SK-N-SH treated with all-trans-retinoic acid at 6 μM for 48 hours (cell line): Measurements from ENCODE around the gene IQCM.

Experiments
- ARNTL ChIP-seq: fragments of 450-650 bp; formaldehyde crosslinking; IDR thresholded peaks from 2 replicates; pipeline ENCODE4 v1.5.0; 2020; ENCODE audit warnings: low read depth, mild to moderate bottlenecking, moderate library complexity, borderline replicate concordance
- GLIS3 ChIP-seq: fragments of 250-450 bp; sonication (Bioruptor Pico); IDR thresholded peaks from 2 replicates; pipeline ENCODE4 v1.5.0; 2020; ENCODE audit warnings: mild to moderate bottlenecking, moderate library complexity
- ISL1 ChIP-seq: fragments of 250-450 bp; sonication (Bioruptor Pico); IDR thresholded peaks from 2 replicates; pipeline ENCODE4 v2.1.2; 2022; ENCODE audit warnings: mild to moderate bottlenecking, moderate library complexity
- OSR1 ChIP-seq: fragments of 250-450 bp; sonication (Bioruptor Pico); IDR thresholded peaks from 2 replicates; pipeline ENCODE4 v1.8.0; 2022; ENCODE audit warnings: moderate library complexity, mild to moderate bottlenecking, inconsistent platforms
- RARB ChIP-seq: fragments of 250-450 bp; sonication (Bioruptor Pico); IDR thresholded peaks from 2 replicates; pipeline ENCODE4 v1.8.0; 2021; ENCODE audit warnings: mild to moderate bottlenecking, moderate library complexity
- SNAI2 ChIP-seq: fragments of 250-450 bp; sonication (Bioruptor Pico); IDR thresholded peaks from 2 replicates; pipeline ENCODE4 v1.5.0; 2020; ENCODE audit warnings: mild to moderate bottlenecking, moderate library complexity
- TCF4 ChIP-seq: fragments of 250-450 bp; sonication (Bioruptor Pico); IDR thresholded peaks from 2 replicates; pipeline ENCODE4 v1.8.0; 2021; ENCODE audit warnings: mild to moderate bottlenecking, moderate library complexity, borderline replicate concordance
- TOX ChIP-seq: fragments of 250-450 bp; sonication (Bioruptor Pico); IDR thresholded peaks from 2 replicates; pipeline ENCODE4 v1.8.0; 2021; ENCODE audit warnings: mild to moderate bottlenecking, moderate library complexity, borderline replicate concordance
- ZFP30 ChIP-seq: fragments of 450-650 bp; formaldehyde crosslinking; IDR thresholded peaks from 2 replicates; pipeline ENCODE4 v1.5.0; 2022; ENCODE audit warnings: mild to moderate bottlenecking, moderate library complexity
- ZNF8 ChIP-seq: fragments of 450-650 bp; formaldehyde crosslinking; IDR thresholded peaks from 2 replicates; pipeline ENCODE4 v1.5.0; 2020; ENCODE audit warnings: mild to moderate bottlenecking, moderate library complexity
- TF ChIP-seq, protein P1 (sequence below): fragments of 250-450 bp; sonication (Bioruptor Pico); IDR thresholded peaks from 2 replicates; pipeline ENCODE4 v1.8.0; 2020; ENCODE audit warnings: mild to moderate bottlenecking, moderate library complexity, borderline replicate concordance
- TF ChIP-seq, protein P2 (sequence below): fragments of 250-450 bp; sonication (Bioruptor Pico); IDR thresholded peaks from 2 replicates; pipeline ENCODE4 v1.5.1; 2021; ENCODE audit warnings: mild to moderate bottlenecking, moderate library complexity
- TF ChIP-seq, protein P3 (sequence below): fragments of 250-450 bp; sonication (Bioruptor Pico); IDR thresholded peaks from 2 replicates; pipeline ENCODE4 v1.5.0; 2020; ENCODE audit warnings: mild to moderate bottlenecking, moderate library complexity
- TF ChIP-seq, protein P4 (sequence below): fragments of 250-450 bp; sonication (Bioruptor Pico); IDR thresholded peaks from 2 replicates; pipeline ENCODE4 v1.5.1; 2020; ENCODE audit warnings: low read depth, mild to moderate bottlenecking, moderate library complexity

DNA sequence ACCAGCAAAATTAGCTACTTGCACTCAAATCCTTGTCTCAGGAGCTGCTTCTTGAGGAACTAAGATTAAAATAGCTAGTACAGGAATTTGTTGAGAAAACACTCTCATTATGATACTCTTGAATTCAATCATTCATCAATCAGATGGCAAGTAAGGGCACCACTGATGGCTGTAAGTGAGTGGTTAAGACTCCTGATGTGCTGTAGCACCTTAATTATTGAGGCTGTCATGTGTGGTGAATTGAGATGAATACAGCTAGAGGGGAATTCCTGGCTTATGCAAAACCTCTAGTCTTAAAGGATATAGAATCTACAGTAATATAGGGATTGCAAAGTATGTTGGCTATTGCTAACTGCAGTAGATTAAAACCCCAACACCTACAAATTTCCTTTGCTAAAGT lies 509.1 kb downstream of the IQCM start:
- TF ChIP-seq ISL1 (CRISPR knock-in tag), result no peak
- TF ChIP-seq, protein P1, sequence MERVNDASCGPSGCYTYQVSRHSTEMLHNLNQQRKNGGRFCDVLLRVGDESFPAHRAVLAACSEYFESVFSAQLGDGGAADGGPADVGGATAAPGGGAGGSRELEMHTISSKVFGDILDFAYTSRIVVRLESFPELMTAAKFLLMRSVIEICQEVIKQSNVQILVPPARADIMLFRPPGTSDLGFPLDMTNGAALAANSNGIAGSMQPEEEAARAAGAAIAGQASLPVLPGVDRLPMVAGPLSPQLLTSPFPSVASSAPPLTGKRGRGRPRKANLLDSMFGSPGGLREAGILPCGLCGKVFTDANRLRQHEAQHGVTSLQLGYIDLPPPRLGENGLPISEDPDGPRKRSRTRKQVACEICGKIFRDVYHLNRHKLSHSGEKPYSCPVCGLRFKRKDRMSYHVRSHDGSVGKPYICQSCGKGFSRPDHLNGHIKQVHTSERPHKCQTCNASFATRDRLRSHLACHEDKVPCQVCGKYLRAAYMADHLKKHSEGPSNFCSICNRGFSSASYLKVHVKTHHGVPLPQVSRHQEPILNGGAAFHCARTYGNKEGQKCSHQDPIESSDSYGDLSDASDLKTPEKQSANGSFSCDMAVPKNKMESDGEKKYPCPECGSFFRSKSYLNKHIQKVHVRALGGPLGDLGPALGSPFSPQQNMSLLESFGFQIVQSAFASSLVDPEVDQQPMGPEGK (CRISPR knock-in tag), result no peak
- TF ChIP-seq ZNF8, result no peak
- TF ChIP-seq GLIS3 (CRISPR knock-in tag), result no peak
- TF ChIP-seq TOX (CRISPR knock-in tag), result no peak
- no peak for TF ChIP-seq ARNTL (CRISPR knock-in tag)
- no peak for TF ChIP-seq RARB (CRISPR knock-in tag)
- no peak for TF ChIP-seq ZFP30 (CRISPR knock-in tag)
- no peak for TF ChIP-seq OSR1
- no peak for TF ChIP-seq TCF4 (CRISPR knock-in tag)
- TF ChIP-seq, protein P2, sequence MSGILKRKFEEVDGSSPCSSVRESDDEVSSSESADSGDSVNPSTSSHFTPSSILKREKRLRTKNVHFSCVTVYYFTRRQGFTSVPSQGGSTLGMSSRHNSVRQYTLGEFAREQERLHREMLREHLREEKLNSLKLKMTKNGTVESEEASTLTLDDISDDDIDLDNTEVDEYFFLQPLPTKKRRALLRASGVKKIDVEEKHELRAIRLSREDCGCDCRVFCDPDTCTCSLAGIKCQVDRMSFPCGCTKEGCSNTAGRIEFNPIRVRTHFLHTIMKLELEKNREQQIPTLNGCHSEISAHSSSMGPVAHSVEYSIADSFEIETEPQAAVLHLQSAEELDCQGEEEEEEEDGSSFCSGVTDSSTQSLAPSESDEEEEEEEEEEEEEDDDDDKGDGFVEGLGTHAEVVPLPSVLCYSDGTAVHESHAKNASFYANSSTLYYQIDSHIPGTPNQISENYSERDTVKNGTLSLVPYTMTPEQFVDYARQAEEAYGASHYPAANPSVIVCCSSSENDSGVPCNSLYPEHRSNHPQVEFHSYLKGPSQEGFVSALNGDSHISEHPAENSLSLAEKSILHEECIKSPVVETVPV (CRISPR knock-in tag), result no peak
- TF ChIP-seq, protein P3, sequence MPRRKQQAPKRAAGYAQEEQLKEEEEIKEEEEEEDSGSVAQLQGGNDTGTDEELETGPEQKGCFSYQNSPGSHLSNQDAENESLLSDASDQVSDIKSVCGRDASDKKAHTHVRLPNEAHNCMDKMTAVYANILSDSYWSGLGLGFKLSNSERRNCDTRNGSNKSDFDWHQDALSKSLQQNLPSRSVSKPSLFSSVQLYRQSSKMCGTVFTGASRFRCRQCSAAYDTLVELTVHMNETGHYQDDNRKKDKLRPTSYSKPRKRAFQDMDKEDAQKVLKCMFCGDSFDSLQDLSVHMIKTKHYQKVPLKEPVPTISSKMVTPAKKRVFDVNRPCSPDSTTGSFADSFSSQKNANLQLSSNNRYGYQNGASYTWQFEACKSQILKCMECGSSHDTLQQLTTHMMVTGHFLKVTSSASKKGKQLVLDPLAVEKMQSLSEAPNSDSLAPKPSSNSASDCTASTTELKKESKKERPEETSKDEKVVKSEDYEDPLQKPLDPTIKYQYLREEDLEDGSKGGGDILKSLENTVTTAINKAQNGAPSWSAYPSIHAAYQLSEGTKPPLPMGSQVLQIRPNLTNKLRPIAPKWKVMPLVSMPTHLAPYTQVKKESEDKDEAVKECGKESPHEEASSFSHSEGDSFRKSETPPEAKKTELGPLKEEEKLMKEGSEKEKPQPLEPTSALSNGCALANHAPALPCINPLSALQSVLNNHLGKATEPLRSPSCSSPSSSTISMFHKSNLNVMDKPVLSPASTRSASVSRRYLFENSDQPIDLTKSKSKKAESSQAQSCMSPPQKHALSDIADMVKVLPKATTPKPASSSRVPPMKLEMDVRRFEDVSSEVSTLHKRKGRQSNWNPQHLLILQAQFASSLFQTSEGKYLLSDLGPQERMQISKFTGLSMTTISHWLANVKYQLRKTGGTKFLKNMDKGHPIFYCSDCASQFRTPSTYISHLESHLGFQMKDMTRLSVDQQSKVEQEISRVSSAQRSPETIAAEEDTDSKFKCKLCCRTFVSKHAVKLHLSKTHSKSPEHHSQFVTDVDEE (CRISPR knock-in tag), result no peak
- no peak for TF ChIP-seq SNAI2 (CRISPR knock-in tag)
- TF ChIP-seq, protein P4, sequence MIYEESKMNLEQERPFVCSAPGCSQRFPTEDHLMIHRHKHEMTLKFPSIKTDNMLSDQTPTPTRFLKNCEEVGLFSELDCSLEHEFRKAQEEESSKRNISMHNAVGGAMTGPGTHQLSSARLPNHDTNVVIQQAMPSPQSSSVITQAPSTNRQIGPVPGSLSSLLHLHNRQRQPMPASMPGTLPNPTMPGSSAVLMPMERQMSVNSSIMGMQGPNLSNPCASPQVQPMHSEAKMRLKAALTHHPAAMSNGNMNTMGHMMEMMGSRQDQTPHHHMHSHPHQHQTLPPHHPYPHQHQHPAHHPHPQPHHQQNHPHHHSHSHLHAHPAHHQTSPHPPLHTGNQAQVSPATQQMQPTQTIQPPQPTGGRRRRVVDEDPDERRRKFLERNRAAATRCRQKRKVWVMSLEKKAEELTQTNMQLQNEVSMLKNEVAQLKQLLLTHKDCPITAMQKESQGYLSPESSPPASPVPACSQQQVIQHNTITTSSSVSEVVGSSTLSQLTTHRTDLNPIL (CRISPR knock-in tag), result no peak
